OCI-LY1 (cell line): ENCODE results near the gene MSMP.

Experiments used
- CTCF ChIP-seq: fragments of 200-600 bp; sonication (generic), shearing (Covaris generic); IDR thresholded peaks from 2 replicates; pipeline ENCODE4 v1.5.1; 2017; ENCODE audit warnings: mild to moderate bottlenecking, antibody characterized with exemption, low read length, moderate library complexity, mixed read lengths
- EZH2 ChIP-seq: fragments of 200-600 bp; sonication (generic), shearing (Covaris generic); IDR thresholded peaks from 2 replicates; pipeline ENCODE4 v1.8.0; 2017; ENCODE audit warnings: borderline replicate concordance, mixed run types, mild to moderate bottlenecking, antibody characterized with exemption, low read length, moderate library complexity, mixed read lengths

DNA sequence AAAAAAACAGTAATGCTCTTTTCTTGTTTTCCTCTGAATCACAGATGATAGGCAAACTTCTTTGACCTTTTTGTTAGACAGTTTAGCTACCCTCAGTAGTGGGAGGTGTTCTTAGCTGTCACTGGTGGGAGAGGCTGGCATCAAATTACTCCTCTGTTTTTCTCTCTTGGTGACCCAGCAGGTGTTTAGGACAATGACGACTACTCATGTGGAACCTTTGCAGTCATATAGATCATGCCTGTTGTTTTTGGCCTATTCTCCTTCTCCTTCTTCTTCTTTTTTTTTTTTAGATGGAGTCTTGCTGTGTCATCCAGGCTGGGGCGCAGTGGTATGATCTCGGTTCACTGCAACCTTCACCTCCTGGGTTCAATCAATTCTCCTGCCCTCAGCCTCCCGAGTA, 21.9 kb upstream of the MSMP start:
- TF ChIP-seq CTCF, result no peak
- TF ChIP-seq EZH2, result no peak
